BLaER1 (cell line): ENCODE measurements around the gene NDUFA8.

Experiments used
- H3K27ac ChIP-seq: shearing (Covaris generic); formaldehyde crosslinking; 2 replicates; pipeline ENCODE4 v1.8.1; 2022
- H3K27me3 ChIP-seq: shearing (Covaris generic); formaldehyde crosslinking; 2 replicates; pipeline ENCODE4 v1.8.1; 2022
- H3K36me3 ChIP-seq: shearing (Covaris generic); formaldehyde crosslinking; 2 replicates; pipeline ENCODE4 v1.8.1; 2022
- H3K4me1 ChIP-seq: shearing (Covaris generic); formaldehyde crosslinking; 2 replicates; pipeline ENCODE4 v1.8.1; 2022
- H3K4me2 ChIP-seq: shearing (Covaris generic); formaldehyde crosslinking; 2 replicates; pipeline ENCODE4 v1.8.1; 2022
- H3K4me3 ChIP-seq: shearing (Covaris generic); formaldehyde crosslinking; 2 replicates; pipeline ENCODE4 v1.8.1; 2022
- H3K9ac ChIP-seq: shearing (Covaris generic); formaldehyde crosslinking; 2 replicates; pipeline ENCODE4 v1.8.1; 2022
- H3K9me3 ChIP-seq: shearing (Covaris generic); formaldehyde crosslinking; 2 replicates; pipeline ENCODE4 v1.8.1; 2022
- H4K20me1 ChIP-seq: shearing (Covaris generic); formaldehyde crosslinking; 2 replicates; pipeline ENCODE4 v1.8.1; 2022
- Cebpa-rat ChIP-seq: shearing (Covaris generic); IDR thresholded peaks from 2 replicates; pipeline ENCODE4 v1.8.1; 2022

Gene NDUFA8

DNA sequence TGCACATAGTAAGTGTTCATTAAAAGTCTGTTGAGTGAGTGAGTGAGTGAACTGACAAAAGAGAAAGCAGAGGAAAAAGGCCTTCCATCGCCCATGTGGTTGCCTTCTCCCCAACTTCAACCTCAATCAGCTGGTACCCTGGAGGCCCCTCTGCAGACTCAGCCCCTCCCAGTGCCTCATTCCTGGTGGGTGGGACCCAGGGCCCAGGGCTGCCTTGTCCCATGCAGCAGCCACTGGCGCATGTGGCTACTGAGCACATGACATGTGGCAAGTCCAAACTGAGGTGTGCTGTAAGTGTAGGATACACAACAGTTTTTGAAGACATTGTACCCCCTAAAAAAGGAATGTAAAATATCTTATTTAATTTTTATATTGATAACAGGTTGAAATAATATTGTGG lies 29.6 kb downstream of the NDUFA8 start:
- Histone ChIP-seq H3K4me3 (no peak overlapping the region), H3K4me1 (no peaks in the 10 kb centered on the region), H3K9ac (no peak overlapping the region), H4K20me1 (no peaks in the 10 kb centered on the region), H3K27me3 (peaks cover 36% of the 10 kb centered on the region), H3K4me2 (no peak overlapping the region), H3K9me3 (no peaks in the 10 kb centered on the region), H3K27ac (no peak overlapping the region), H3K36me3 (no peaks in the 10 kb centered on the region)
- TF ChIP-seq Cebpa-rat = no peak

DNA sequence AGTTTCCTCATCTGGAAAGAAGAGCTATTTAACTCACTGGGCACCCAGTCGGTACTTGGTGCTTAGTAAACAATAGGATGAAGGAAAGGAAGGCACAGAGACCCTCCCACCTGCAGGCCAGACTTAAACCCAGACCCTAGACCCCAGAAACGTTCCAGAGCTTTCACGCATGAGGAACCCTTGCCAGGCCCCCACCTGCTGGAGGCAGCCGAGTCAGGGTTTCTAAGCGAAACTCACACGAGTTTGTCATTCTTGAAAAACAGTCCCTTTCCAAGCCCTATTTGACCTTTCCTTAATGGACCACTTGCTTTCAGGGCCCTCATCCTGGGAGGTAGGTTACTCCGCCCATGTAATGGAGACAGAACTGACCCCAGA lies 30.6 kb downstream of the NDUFA8 start:
- no peak overlapping the region for H3K27ac ChIP-seq
- H3K4me2 ChIP-seq = no peak overlapping the region
- H3K4me3 ChIP-seq = no peak overlapping the region
- H3K4me1 ChIP-seq = no peaks in the 10 kb centered on the region
- no peak overlapping the region for H3K9ac ChIP-seq
- no peaks in the 10 kb centered on the region for H3K36me3 ChIP-seq
- H3K27me3 ChIP-seq = peaks cover 36% of the 10 kb centered on the region
- no peaks in the 10 kb centered on the region for H4K20me1 ChIP-seq
- no peak for TF ChIP-seq Cebpa-rat
- H3K9me3 ChIP-seq = no peaks in the 10 kb centered on the region

DNA sequence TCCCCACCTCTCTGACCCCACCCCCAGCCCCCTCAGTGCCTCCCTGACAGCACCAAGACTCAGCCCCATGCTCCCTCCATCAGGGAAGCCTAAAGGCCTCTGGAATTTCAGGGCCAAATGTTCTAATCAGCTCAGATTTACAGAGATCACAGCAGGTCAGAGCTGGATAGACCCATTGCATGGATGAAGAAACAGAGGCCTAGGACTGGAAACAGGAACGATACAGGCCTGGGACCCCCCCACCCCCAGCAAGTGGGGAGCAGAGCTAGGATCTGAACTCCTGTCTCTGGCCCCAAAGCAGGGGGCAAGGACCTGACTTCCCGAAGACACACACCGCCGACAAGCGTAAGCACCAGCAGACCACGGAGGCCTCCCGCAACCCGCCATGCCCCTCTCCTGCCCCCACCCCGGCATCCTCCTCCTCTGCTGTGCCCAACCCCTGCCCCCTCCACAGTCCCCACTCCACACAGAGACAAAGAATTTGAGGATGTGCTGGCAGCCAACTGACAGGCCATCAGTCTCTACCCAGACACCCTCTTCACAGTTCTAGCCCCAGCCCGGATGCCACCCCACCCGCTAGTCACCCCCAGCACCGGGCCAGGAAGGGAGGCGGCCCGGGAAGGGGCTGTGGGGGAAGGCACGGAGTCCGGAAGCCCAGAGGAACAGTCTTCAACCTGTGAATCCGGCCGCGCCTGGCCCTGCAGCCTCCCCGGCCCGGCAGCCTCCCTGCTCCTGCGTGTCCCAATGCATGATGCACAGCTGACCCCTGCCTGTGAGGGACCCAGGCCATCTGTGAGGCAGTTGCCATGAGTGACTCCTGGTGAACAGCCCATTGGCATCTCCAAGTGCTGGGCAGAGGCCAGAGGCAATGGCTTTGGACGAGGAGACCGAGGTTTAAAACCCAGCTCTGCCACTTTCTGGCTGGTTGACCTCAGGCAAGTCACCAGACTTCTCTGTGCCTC lies 31.3 kb downstream of the NDUFA8 start:
- no peak overlapping the region for H3K4me3 ChIP-seq
- no peaks in the 10 kb centered on the region for H3K4me1 ChIP-seq
- no peaks in the 10 kb centered on the region for H3K9me3 ChIP-seq
- TF ChIP-seq Cebpa-rat = no peak
- no peaks in the 10 kb centered on the region for H4K20me1 ChIP-seq
- H3K27ac ChIP-seq = no peak overlapping the region
- H3K36me3 ChIP-seq = no peaks in the 10 kb centered on the region
- no peak overlapping the region for H3K4me2 ChIP-seq
- no peak overlapping the region for H3K9ac ChIP-seq
- peaks cover 36% of the 10 kb centered on the region for H3K27me3 ChIP-seq

DNA sequence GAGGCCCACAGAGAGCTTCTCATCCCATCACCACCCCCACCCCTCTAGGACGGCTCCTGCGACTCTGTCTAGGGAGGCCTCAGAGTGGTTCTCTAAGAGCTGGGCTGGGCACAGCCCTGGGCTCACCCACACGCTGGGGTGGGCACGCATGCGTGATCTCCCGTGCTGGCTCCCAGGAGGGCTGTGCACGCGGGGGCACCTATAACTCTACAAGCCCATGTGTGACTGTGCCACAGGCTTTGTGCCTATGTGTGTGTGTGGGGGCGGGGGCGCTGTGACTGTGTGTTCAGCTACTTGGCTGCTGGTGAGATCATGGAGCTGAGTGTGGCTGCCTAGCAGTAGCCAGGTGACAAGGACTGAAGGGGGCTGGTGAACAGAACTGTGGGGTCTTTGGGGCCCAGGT lies 32.2 kb downstream of the NDUFA8 start:
- no peaks in the 10 kb centered on the region for H4K20me1 ChIP-seq
- no peak overlapping the region for H3K27ac ChIP-seq
- no peaks in the 10 kb centered on the region for H3K36me3 ChIP-seq
- TF ChIP-seq Cebpa-rat = no peak
- no peaks in the 10 kb centered on the region for H3K9me3 ChIP-seq
- H3K4me1 ChIP-seq = no peaks in the 10 kb centered on the region
- peaks cover 36% of the 10 kb centered on the region for H3K27me3 ChIP-seq
- H3K4me3 ChIP-seq = no peak overlapping the region
- no peak overlapping the region for H3K4me2 ChIP-seq
- no peak overlapping the region for H3K9ac ChIP-seq

DNA sequence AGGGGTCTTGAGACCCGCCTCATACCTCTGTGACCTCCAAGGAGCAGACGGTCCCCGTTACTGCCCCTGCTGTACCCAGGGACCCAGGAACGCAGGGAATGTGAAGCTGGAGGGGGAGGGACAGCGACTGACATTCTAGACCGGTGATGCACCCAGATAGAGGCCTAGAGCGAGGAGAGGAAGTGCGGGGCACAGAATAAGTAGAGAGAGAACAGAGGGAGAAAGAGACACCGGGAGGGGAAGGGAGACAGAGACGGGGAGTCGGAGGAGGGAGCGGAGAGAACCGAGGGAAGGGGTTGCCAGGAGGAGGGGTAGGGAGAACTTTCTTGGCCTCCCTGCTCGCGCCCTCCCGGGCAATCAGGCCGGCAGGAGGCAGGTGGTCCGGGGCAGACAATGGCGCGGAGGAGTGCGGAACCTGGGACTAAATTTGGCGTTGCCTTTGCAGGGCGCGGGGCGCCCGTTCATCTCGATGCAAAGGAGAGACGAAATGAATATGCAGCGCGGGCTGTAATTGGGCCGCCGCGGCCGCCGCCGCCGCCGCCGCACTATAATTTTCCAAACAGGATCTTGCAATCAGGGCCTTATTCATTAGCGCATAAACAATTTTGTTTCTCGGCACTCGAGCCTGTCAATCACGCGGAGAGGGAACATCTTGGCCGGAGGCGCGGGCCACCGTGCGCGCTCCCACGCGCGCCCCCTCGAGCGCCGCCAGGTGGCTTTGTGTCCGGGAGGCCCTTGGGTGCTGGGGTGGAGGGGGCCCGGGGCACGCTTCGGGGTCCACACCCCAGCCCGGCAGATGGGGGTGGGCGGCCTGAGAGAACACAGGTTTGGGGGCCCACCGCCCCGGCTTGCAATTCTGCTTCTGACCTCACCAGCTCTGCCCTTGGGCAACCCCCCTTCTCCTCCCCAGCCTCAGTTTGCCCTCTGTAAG lies 33.0 kb downstream of the NDUFA8 start:
- Histone ChIP-seq H3K36me3 (no peaks in the 10 kb centered on the region), H3K4me3 (no peak overlapping the region), H3K27ac (no peak overlapping the region), H3K4me2 (no peak overlapping the region), H3K9me3 (no peaks in the 10 kb centered on the region), H3K27me3 (peaks cover 34% of the 10 kb centered on the region), H4K20me1 (no peaks in the 10 kb centered on the region), H3K9ac (no peak overlapping the region), H3K4me1 (no peaks in the 10 kb centered on the region)
- no peak for TF ChIP-seq Cebpa-rat

DNA sequence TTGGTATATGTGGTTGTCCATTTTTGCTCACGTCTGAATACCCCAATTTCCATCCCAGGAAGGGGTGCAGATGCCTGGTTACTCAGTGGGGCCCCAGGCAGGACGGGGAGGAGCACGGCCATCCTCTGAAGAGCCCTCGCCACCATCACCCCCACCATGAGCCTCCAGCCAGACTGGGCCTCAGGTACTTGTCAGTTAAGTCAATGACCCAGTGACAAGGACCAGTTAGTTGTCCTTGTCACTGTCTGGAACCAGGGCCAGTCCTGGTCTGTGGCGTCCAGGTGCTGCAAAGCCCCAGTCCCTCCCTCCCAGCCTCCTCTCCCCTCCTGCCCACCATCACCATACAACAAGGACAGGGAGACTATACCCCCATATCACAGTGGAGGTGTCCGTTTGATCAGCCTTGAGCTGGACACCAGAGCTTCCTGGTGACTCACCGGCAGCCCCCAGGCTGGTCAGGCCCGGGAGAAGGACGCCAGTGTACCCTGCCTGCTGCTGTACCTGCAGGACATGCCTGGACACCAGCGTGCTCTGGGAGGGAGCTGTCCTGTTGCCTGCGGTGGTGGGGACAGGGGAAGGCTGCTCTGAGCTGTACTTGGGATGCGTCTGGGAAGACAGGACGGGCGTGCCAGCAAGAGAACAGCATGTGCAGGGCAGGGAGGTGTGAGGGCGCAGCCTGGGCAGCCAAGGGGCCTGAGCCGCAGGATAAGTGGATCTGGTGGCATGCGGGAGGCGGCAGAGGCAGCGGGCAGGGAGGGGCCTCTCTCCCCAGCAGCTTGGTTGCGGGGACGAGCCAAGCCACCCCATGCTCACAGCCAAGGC lies 33.9 kb downstream of the NDUFA8 start:
- Histone ChIP-seq H3K4me2 (no peak overlapping the region), H3K4me3 (no peak overlapping the region), H4K20me1 (no peaks in the 10 kb centered on the region), H3K27me3 (peaks cover 30% of the 10 kb centered on the region), H3K36me3 (no peaks in the 10 kb centered on the region), H3K9ac (no peak overlapping the region), H3K9me3 (no peaks in the 10 kb centered on the region), H3K4me1 (no peaks in the 10 kb centered on the region), H3K27ac (no peak overlapping the region)
- TF ChIP-seq Cebpa-rat = no peak

DNA sequence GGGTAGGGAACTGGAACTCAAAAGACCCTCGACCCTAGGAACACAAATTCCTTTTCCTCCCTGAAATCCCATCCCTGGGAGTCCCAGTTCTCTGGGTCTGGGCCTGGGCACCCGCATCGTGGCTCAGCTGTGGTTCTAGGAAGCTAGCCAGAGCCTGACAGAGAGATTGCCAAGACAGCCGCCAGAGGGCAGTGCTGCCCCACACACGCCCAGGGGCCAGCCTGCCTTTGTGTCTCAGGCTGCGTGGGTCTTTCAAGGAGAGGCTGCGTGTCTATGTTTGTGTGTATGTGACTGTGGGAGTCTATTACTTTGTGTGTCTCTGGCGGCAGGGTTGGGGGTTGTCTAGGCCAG lies 34.4 kb downstream of the NDUFA8 start:
- Histone ChIP-seq H3K4me2 (no peak overlapping the region), H3K9me3 (no peaks in the 10 kb centered on the region), H3K4me1 (no peaks in the 10 kb centered on the region), H3K9ac (no peak overlapping the region), H3K27ac (no peak overlapping the region), H3K36me3 (no peaks in the 10 kb centered on the region), H3K4me3 (no peak overlapping the region), H4K20me1 (no peaks in the 10 kb centered on the region), H3K27me3 (peaks cover 30% of the 10 kb centered on the region)
- no peak for TF ChIP-seq Cebpa-rat

DNA sequence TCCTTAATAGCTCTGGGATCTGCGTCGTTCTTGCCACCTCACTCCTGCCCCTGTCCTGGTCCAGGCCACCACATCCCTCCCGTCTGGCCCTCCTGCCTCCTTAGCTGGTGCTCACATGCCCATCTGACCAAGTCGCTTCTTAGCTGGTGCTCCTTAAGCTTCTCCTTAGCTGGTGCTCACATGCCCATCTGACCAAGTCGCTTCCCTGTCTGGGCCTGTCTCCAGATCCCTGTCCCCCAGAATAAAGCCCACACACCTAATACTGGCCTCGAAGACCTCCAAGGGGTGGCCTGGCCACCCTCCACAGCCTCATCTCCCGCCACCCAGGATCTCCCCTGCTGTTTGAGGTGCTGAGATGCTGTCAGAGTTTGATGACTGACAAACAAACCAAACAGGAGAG lies 35.1 kb downstream of the NDUFA8 start:
- Histone ChIP-seq H3K4me2 (no peak overlapping the region), H3K9me3 (no peaks in the 10 kb centered on the region), H3K27ac (no peak overlapping the region), H3K4me1 (no peaks in the 10 kb centered on the region), H3K27me3 (peaks cover 30% of the 10 kb centered on the region), H4K20me1 (no peaks in the 10 kb centered on the region), H3K9ac (no peak overlapping the region), H3K4me3 (no peak overlapping the region), H3K36me3 (no peaks in the 10 kb centered on the region)
- TF ChIP-seq Cebpa-rat = no peak

DNA sequence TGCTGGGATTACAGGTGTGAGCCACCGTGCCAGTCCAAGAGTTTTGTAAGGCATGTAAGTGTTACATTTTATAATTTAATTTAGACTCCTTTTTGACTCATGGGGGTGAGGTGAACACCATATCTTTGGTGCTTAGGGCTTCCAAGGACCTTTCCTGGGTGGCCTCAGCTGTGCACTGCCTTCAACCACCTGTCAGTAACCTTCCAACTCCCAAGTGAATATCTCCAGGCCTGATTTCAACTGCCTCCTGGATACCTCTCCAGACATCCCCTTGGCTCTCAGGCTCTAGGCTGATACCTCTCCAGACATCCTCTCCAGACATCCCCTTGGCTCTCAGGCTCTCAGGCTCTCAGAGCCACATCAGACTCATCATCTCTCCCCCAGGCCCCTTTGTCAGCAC lies 35.5 kb downstream of the NDUFA8 start:
- Histone ChIP-seq H3K4me3 (no peak overlapping the region), H3K4me1 (no peaks in the 10 kb centered on the region), H3K9me3 (no peaks in the 10 kb centered on the region), H3K4me2 (no peak overlapping the region), H4K20me1 (no peaks in the 10 kb centered on the region), H3K27ac (no peak overlapping the region), H3K9ac (no peak overlapping the region), H3K36me3 (no peaks in the 10 kb centered on the region), H3K27me3 (peaks cover 30% of the 10 kb centered on the region)
- no peak for TF ChIP-seq Cebpa-rat
